H1 (cell line): ENCODE measurements around the gene PAX7. TPM values are rescaled to one million over a fixed set of nuclear protein-coding genes. Genes with fewer than 3 reads are reported as not detected.

ENCODE experiments used
- CTCF ChIA-PET: fragments of 300-600 bp; sonication (Branson Sonifier 250); formaldehyde crosslinking; loops from one replicate; lab custom pipeline; 2021; ENCODE audit not compliant: partially characterized antibody; lab: Charles Lee
- POLR2A ChIA-PET: fragments of 300-600 bp; sonication (Branson Sonifier 250); formaldehyde crosslinking; loops from one replicate; lab custom pipeline; 2021; ENCODE audit warnings: inconsistent platforms; ENCODE audit not compliant: partially characterized antibody; lab: Charles Lee
- DNase-seq, 2 experiments: peaks; one replicate each; pipeline versions ENCODE4 v3.0.0 to v3.0.0-alpha.2; 2010 to 2022; ENCODE audit warnings: low spot score in 2 of 2, low read depth in 1 of 2, mixed read lengths in 1 of 2
- FAIRE-seq: peaks from 2 replicates; lab custom pipeline; 2011; peaks lifted over from hg19 to GRCh38; lab: Jason Lieb, UNC
- H2AFZ ChIP-seq: 2 replicates; pipeline ENCODE4 v1.8.1; 2012; ENCODE audit warnings: low read length, inconsistent platforms
- H2AK5ac ChIP-seq: 2 replicates; pipeline ENCODE4 v1.6.1; 2013; ENCODE audit warnings: low read depth, low read length
- H2BK120ac ChIP-seq: replicated peaks from 2 replicates; pipeline ENCODE3; 2013; ENCODE audit warnings: low read depth, low read length, inconsistent platforms
- H2BK12ac ChIP-seq: 2 replicates; pipeline ENCODE4 v1.6.1; 2013; ENCODE audit warnings: low read depth, low read length
- H2BK15ac ChIP-seq: 2 replicates; pipeline ENCODE4 v1.6.1; 2013; ENCODE audit warnings: low read length
- H2BK20ac ChIP-seq: 2 replicates; pipeline ENCODE4 v1.6.1; 2013; ENCODE audit warnings: low read length
- H2BK5ac ChIP-seq: 2 replicates; pipeline ENCODE4 v1.6.1; 2013; ENCODE audit warnings: low read depth, low read length
- H3K14ac ChIP-seq: 2 replicates; pipeline ENCODE4 v1.6.1; 2013; ENCODE audit warnings: inconsistent platforms; ENCODE audit not compliant: insufficient read length
- H3K18ac ChIP-seq: 2 replicates; pipeline ENCODE4 v1.6.1; 2013; ENCODE audit warnings: low read length; ENCODE audit errors: extremely low read depth
- H3K23ac ChIP-seq: 2 replicates; pipeline ENCODE4 v1.6.1; 2013; ENCODE audit warnings: inconsistent platforms; ENCODE audit not compliant: insufficient read length
- H3K23me2 ChIP-seq: 2 replicates; pipeline ENCODE4 v1.6.1; 2013; ENCODE audit warnings: low read depth, low read length
- H3K27ac ChIP-seq: 2 replicates; pipeline ENCODE4 v1.6.1; 2011; ENCODE audit warnings: low read depth, low read length, inconsistent platforms
- H3K27me3 ChIP-seq, 4 experiments: replicated peaks in 1 of 4; 1 replicate in 1 of 4; 2 replicates in 3 of 4; pipeline versions ENCODE4 v1.6.1 to v1.8.1; 2011 to 2013; ENCODE audit warnings: low read length in 3 of 4, mild to moderate bottlenecking in 3 of 4, inconsistent platforms in 2 of 4, mixed read lengths in 2 of 4, moderate library complexity in 1 of 4; ENCODE audit not compliant: control insufficient read depth in 3 of 4, insufficient read depth in 3 of 4; ENCODE audit errors: extremely low read depth in 1 of 4
- H3K36me3 ChIP-seq, 4 experiments: 2 replicates each; pipeline versions ENCODE4 v1.6.1 to v1.8.1; 2011 to 2013; ENCODE audit warnings: mild to moderate bottlenecking in 4 of 4, low read length in 3 of 4, moderate library complexity in 2 of 4, control low read depth in 1 of 4, inconsistent platforms in 1 of 4; ENCODE audit not compliant: insufficient read depth in 4 of 4, control insufficient read depth in 2 of 4
- H3K4ac ChIP-seq: replicated peaks from 2 replicates; pipeline ENCODE3; 2013; ENCODE audit warnings: low read length, low read depth, mixed read lengths, inconsistent platforms; ENCODE audit not compliant: insufficient read length
- H3K4me1 ChIP-seq, 4 experiments: replicated peaks in 1 of 4; 1 replicate in 1 of 4; 2 replicates in 3 of 4; pipeline versions ENCODE4 v1.6.1 to v1.8.1; 2011 to 2013; ENCODE audit warnings: low read length in 3 of 4, inconsistent platforms in 2 of 4, mixed read lengths in 1 of 4; ENCODE audit not compliant: insufficient read depth in 4 of 4, control insufficient read depth in 3 of 4
- H3K4me2 ChIP-seq, 2 experiments: 2 replicates each; pipeline versions ENCODE4 v1.6.1 to v1.8.1; 2011 to 2013; ENCODE audit warnings: low read depth in 2 of 2, low read length in 2 of 2, control low read depth in 1 of 2, inconsistent platforms in 1 of 2, mild to moderate bottlenecking in 1 of 2; ENCODE audit not compliant: insufficient read depth in 1 of 2
- H3K4me3 ChIP-seq, 4 experiments: fragments of 200-600, 300-600 bp in 1 of 4; sonication (generic), shearing (Covaris generic), sonication (Bioruptor Twin) in 1 of 4; 2 replicates each; pipeline versions ENCODE4 v1.5.1 to v1.8.1; 2011 to 2016; ENCODE audit warnings: low read length in 4 of 4, low read depth in 3 of 4, control low read depth in 2 of 4, inconsistent platforms in 2 of 4, mild to moderate bottlenecking in 2 of 4, mixed read lengths in 1 of 4, moderate library complexity in 1 of 4; ENCODE audit not compliant: insufficient read depth in 2 of 4; ENCODE audit errors: extremely low read depth in 1 of 4
- H3K56ac ChIP-seq: replicated peaks from 2 replicates; pipeline ENCODE3; 2013; ENCODE audit warnings: low read depth, mild to moderate bottlenecking, mixed read lengths, low read length, inconsistent platforms; ENCODE audit not compliant: insufficient read length
- H3K79me1 ChIP-seq: 2 replicates; pipeline ENCODE4 v1.6.1; 2013; ENCODE audit warnings: low read depth, low read length, control low read depth
- H3K79me2 ChIP-seq, 2 experiments: 2 replicates each; pipeline versions ENCODE4 v1.6.1 to v1.8.1; 2012 to 2013; ENCODE audit warnings: low read length in 2 of 2, mild to moderate bottlenecking in 2 of 2, inconsistent platforms in 1 of 2; ENCODE audit not compliant: insufficient read depth in 2 of 2, control insufficient read depth in 1 of 2
- H3K9ac ChIP-seq, 4 experiments: replicated peaks in 1 of 4; 1 replicate in 1 of 4; 2 replicates in 3 of 4; pipeline versions ENCODE4 v1.6.1 to v1.8.1; 2011 to 2013; ENCODE audit warnings: low read depth in 3 of 4, low read length in 3 of 4, control low read depth in 2 of 4, mild to moderate bottlenecking in 2 of 4, moderate library complexity in 2 of 4, inconsistent platforms in 1 of 4; ENCODE audit errors: extremely low read depth in 1 of 4
- H3K9me3 ChIP-seq, 2 experiments: 2 replicates each; pipeline versions ENCODE4 v1.6.1 to v1.8.1; 2012 to 2013; ENCODE audit warnings: mild to moderate bottlenecking in 2 of 2, moderate library complexity in 2 of 2, control low read depth in 1 of 2, inconsistent platforms in 1 of 2, low read depth in 1 of 2, low read length in 1 of 2, mixed read lengths in 1 of 2; ENCODE audit not compliant: insufficient read depth in 2 of 2
- H4K20me1 ChIP-seq, 2 experiments: replicated peaks in 1 of 2; 2 replicates each; pipeline versions ENCODE3 to v1.8.1; 2011 to 2013; ENCODE audit warnings: inconsistent platforms in 2 of 2, low read length in 2 of 2, mild to moderate bottlenecking in 1 of 2; ENCODE audit not compliant: insufficient read depth in 2 of 2, control insufficient read depth in 1 of 2
- H4K5ac ChIP-seq: 2 replicates; pipeline ENCODE4 v1.6.1; 2013; ENCODE audit warnings: low read length, low read depth, mixed read lengths, inconsistent platforms; ENCODE audit not compliant: insufficient read length
- H4K8ac ChIP-seq: 2 replicates; pipeline ENCODE4 v1.8.0; 2013; ENCODE audit warnings: mild to moderate bottlenecking, moderate library complexity, low read length, inconsistent platforms; ENCODE audit not compliant: insufficient read depth; ENCODE audit errors: extremely low read depth
- H4K91ac ChIP-seq: replicated peaks from 2 replicates; pipeline ENCODE3; 2013; ENCODE audit warnings: low read length, mixed read lengths, inconsistent platforms; ENCODE audit not compliant: insufficient read length
- BRCA1 ChIP-seq: IDR thresholded peaks from 2 replicates; pipeline ENCODE4 v1.6.1; 2012; ENCODE audit warnings: low read depth, low read length, improper control_type of control experiment
- NANOG ChIP-seq: IDR thresholded peaks from 2 replicates; pipeline ENCODE4 v1.6.1; 2011; ENCODE audit warnings: low read length, low read depth, mild to moderate bottlenecking, inconsistent platforms; ENCODE audit not compliant: insufficient read depth, poor library complexity, severe bottlenecking
- TAF7 ChIP-seq: optimal IDR thresholded peaks from 2 replicates; pipeline ENCODE3; 2011; ENCODE audit warnings: low read depth, mild to moderate bottlenecking, inconsistent platforms, low read length, moderate library complexity, borderline replicate concordance
- TCF12 ChIP-seq: IDR thresholded peaks from 2 replicates; pipeline ENCODE4 v1.6.1; 2011; ENCODE audit warnings: low read depth, mild to moderate bottlenecking, low read length
- WGBS, 2 experiments: shearing (Covaris generic) in 1 of 2; methylation state at CpG; one replicate each; pipeline versions ENCODE4 v1.1.6 to v1.1.7; 2013 to 2015; ENCODE audit warnings: low lambda C conversion rate in 2 of 2, mixed read lengths in 2 of 2, inconsistent platforms in 1 of 2, low coverage in 1 of 2, missing lambda C conversion rate in 1 of 2; ENCODE audit not compliant: insufficient replicate concordance in 2 of 2, insufficient coverage in 1 of 2, insufficient read length in 1 of 2; ENCODE audit errors: extremely low coverage in 1 of 2, missing lambda C conversion rate in 1 of 2; 5-methylcytosine and 5-hydroxymethylcytosine counted together
- polyA plus RNA-seq, 7 experiments: library from polyadenylated mRNA; depleted of rRNA in 3 of 7; stranded (reverse) in 5 of 7; unstranded in 2 of 7; fragments of >200 nt in 5 of 7; fragments of 200-250 nt in 2 of 7; gene quantifications; 1 replicate in 5 of 7; 2 replicates in 1 of 7; 4 replicates in 1 of 7; pipeline versions ENCODE4 v1.2.1 to v1.2.3, GENCODE V29; 2011 to 2013; ENCODE audit warnings: missing spikeins in 2 of 7, mixed read lengths in 2 of 7
- total RNA-seq: library from RNA; stranded (reverse); fragmentation: NEBNext Ultra II Directional; extraction: Animal tissue kit (Norgen Biotek cat#: 25700); gene quantifications from 2 replicates; pipeline ENCODE4 v1.2.1, GENCODE V29; 2021

PAX7 gene
- total and polyA plus RNA-seq, 2 of the 8 experiments (the other 6 are each of a cell fraction or from before 2014, with no cell fraction given) = not detected

GRCh38 chr1:18602533-18603211 lies 28.0 kb upstream of the PAX7 start:
- Histone ChIP-seq H3K36me3 (no peaks in the 10 kb centered on the region), H3K23ac (no peak overlapping the region), H3K4me1 (peaks cover 0 to 12% (median 4%) of the 10 kb centered on the region in 4 experiments; a peak in 5 of 7 replicates), H3K9ac (no peak overlapping the region), H4K20me1 (no peaks in the 10 kb centered on the region), H4K8ac (no peak overlapping the region), H3K27me3 (peaks cover 0 to 5% (median 0%) of the 10 kb centered on the region in 4 experiments; a peak in 3 of 7 replicates), H3K4me3 (no peak overlapping the region), H2AFZ (no peak overlapping the region), H3K14ac (no peak overlapping the region), H2BK20ac (no peak overlapping the region), H3K23me2 (no peaks in the 10 kb centered on the region; the same call in 1 of the 2 replicates), H3K9me3 (no peaks in the 10 kb centered on the region), H3K18ac (no peak overlapping the region), H2BK15ac (no peak overlapping the region), H3K79me1 (no peaks in the 10 kb centered on the region), H3K4me2 (peak overlapping the region in 1 of 2 experiments; percentile 10; a peak in 2 of 4 replicates), H3K79me2 (no peaks in the 10 kb centered on the region), H3K4ac (no peak overlapping the region), H3K27ac (no peak overlapping the region), H2BK5ac (no peak overlapping the region), H3K56ac (no peak overlapping the region), H2AK5ac (no peak overlapping the region), H2BK120ac (no peak overlapping the region), H4K5ac (no peak overlapping the region), H2BK12ac (peak overlapping the region; percentile 82; the same call in 1 of the 2 replicates), H4K91ac (no peak overlapping the region)
- ChIA-PET CTCF (interaction anchor here (0.8 to 2.2 kb wide), 10 partner anchors 10 to 281 kb away, joined by 3 to 21 read pairs (median 6); partner anchors contain the start of gene PAX7), POLR2A (no interaction called here)
- 77% methylated on average over 5 of the region's 5 CpGs; no CpG with 5 or more reads in 1 of the 2 experiments for WGBS, 2 experiments
- DNase-seq (no peak), FAIRE-seq (peak; percentile 74)
- TF ChIP-seq TCF12 (no peak), NANOG (no peak), TAF7 (no peak), BRCA1 (peak; percentile 44; the same call in 1 of the 2 replicates)
